NCI-H82 treated with DMSO at 0.1 percent for 48 hours (cell line): ENCODE measurements around the gene FPR1.

Source experiments
- DNase-seq: peaks from one replicate; lab custom pipeline; 2025; ENCODE audit not compliant: unreplicated experiment; lab: John Stamatoyannopoulos, UW

Gene FPR1, protein sequence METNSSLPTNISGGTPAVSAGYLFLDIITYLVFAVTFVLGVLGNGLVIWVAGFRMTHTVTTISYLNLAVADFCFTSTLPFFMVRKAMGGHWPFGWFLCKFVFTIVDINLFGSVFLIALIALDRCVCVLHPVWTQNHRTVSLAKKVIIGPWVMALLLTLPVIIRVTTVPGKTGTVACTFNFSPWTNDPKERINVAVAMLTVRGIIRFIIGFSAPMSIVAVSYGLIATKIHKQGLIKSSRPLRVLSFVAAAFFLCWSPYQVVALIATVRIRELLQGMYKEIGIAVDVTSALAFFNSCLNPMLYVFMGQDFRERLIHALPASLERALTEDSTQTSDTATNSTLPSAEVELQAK

GRCh38 chr19:51751655-51752054 is at the start of gene FPR1:
Gene FPR1 (minus strand): TSS chr19:51751878. CDS start chr19:51746994, 4,884 bp downstream.
- no peak for DNase-seq

DNA sequence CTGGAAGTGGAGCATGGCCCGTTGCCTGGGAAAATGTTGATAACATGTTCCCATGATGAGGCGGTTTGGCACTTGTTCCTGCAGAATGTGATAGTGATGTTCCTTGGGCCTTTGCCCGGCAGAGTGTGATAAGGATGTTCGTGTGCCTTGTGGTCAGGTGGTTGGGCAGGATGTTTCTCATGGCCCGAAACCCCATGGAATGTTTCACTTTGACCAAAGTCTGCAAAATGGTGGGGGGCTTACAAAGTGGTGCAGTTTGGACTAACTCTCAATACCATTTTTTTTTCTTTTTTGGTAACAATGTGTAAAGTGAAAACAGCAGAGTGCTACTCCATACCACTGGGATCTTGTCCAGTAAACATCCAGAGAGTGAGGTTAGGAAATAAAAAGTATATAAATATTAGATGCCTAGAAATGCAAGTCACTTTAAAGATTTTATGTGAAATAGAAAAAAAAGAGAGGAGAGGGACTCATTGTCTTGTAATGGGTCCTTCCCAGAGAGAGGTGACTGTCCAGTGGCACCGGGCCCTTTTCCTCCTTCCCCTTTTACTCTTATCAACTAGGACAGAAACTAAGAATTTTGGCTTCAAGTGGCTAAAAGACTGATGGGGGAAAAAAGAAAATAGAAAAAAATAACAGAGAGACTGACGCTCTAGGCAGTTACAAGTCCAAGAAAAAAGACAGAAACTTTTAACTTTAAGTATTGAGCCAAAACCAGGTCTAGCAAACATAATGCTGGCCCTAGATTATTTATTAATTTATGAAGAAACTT is 49.0 kb upstream of the FPR1 start:
- no peak for DNase-seq

- no peak for DNase-seq
Observed at GRCh38 chr19:51799774-51800472, 48.2 kb upstream of the FPR1 start.

- DNase-seq = no peak
Observed at GRCh38 chr19:51799034-51799773, 47.5 kb upstream of the FPR1 start.

GRCh38 chr19:51798062-51798461 is 46.4 kb upstream of the FPR1 start:
- DNase-seq = no peak

GRCh38 chr19:51797480-51797879 is 45.8 kb upstream of the FPR1 start:
- DNase-seq = no peak

- no peak for DNase-seq
Observed at GRCh38 chr19:51796195-51796679, 44.6 kb upstream of the FPR1 start.

DNA sequence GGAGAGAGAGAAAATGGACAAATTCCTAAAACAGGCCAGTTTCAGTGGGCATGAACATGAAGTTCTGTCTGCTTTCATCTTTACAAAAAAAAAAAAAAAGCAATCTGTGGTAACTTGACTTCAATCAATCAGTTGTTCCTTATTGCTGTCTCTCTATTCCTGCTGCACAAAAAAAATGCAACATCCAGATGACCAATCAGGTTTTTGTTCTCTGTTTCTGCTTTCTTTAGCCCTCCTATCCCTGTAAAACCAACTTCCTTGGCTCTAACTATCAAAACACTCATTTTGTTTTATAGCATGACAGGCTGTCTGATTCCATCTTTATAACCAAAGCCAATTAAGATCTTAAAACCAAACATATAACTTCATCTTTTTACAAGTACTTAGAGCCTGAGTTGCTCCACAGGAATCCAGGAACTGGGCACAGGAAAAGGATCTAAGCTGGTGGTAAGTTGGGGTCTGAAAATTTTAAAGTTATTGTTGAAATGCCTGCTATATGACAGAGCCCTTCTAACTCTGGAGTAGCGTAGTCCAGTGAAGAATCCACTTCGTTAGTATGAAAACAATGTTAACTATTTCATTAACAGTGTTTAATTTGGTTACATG is 43.3 kb upstream of the FPR1 start, which contains the start of gene FPR3:
Gene FPR3, plus strand, starts transcription at position 273 of the 606 bp plus-strand sequence. CDS start 28,592 bp downstream, outside the sequence.
- no peak for DNase-seq

DNA sequence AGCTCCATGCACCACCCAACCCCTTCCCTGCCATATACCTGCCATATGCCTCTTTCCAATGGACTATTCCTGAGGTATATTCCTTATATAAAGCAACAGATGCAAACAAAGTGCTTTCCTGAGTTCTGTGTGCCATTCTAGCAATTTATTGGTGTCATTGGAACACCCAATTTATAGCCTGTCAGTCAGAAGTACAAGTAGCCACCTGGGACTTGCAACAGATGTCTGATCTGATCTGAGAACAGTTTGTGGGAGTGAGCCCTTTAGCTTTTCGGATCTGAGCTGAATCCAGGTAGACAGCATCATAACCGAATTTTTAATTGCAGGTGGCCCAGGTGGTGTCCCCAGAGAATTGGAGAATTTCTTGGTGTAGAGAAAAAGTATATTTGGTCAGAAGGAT is 42.3 kb upstream of the FPR1 start:
- DNase-seq = no peak

DNA sequence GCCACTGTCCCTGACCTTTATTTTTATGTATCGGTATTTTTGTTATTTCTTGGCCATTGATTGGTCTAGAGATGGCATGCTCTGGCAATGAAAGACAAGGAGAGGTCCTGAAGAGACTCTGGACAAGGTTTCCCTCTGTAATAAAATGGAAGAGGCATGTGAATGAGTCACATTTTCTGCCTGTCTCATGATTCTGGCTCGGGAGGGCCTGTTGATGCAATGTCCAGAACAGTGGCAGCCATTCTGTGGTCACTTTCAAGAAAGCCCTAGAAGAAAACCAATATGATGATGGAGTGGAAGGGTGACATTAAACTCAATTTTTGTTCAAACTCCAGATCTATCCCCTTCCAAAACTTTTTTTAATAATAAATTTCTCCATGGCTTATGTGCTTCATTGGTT is 41.3 kb upstream of the FPR1 start:
- DNase-seq = no peak

DNA sequence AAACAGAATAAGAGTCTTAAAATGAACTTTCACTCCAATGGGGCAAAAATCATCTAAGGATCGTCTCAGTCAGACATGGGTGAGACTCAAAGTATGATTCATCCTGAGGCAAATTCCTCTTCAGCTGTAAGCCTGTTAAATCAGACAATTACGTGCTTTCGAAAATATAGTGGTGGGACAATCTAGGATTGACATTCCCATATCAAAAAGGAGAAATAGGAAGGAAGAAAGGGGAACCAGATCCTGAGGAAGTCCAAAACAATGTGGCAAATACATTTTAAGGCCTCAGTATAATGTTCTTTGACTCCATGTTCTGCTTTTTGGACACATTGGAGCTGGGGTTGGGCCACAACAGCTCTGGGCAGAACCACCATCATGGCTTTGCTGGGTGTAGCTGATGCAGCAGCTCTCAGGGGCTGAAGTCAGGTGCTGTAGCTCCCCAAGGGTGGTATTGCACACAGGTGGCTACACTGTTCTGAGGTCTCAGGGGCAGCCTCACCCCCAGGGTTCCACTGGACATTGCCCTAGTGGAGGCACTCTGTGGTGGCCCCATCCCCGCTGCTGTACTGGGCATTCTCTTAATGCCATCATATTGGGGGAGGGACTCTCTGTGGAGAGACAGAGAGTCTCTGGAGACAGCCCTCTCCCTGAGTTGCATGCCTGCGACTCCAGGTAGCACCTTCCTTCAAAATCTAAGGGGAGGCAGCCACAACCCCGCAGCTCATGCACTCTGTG is 37.5 kb upstream of the FPR1 start:
- no peak for DNase-seq

GRCh38 chr19:51788029-51788428 is 36.4 kb upstream of the FPR1 start:
- DNase-seq = no peak

GRCh38 chr19:51786646-51787494 is 35.2 kb upstream of the FPR1 start:
- no peak for DNase-seq

GRCh38 chr19:51784922-51785690 is 33.4 kb upstream of the FPR1 start:
- no peak for DNase-seq

DNA sequence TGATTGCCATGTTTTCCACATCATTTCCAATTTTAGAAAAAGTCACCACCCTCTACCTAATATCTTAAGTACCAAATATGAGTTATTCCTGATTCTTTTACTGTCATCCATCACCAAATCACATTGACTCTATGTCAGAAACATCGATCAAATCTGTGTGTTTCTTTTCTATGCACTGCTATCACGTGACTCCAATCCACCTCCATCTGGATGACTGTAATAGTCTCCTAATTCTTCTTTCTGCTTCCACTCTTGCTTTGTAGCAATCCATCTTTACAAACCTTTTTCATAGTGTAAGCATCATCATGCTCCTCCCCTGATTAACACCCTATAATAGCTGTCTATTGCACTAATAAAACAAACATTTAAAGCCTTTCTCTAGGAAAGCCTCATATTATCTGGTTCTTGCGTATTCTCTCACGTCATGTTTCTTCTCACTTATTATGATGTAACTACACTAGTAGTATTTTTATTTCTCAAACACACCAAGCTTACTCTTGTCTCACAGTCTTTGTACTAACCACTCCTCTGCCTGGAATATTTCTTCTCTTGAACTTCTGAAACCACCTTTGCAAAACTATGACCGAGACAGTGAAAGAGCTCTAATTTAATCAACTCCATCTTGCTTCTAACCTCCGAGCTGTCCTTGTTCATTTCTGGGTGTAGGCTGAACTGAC is 32.6 kb upstream of the FPR1 start:
- no peak for DNase-seq

- no peak for DNase-seq
Observed at GRCh38 chr19:51783372-51783771, 31.7 kb upstream of the FPR1 start.

DNA sequence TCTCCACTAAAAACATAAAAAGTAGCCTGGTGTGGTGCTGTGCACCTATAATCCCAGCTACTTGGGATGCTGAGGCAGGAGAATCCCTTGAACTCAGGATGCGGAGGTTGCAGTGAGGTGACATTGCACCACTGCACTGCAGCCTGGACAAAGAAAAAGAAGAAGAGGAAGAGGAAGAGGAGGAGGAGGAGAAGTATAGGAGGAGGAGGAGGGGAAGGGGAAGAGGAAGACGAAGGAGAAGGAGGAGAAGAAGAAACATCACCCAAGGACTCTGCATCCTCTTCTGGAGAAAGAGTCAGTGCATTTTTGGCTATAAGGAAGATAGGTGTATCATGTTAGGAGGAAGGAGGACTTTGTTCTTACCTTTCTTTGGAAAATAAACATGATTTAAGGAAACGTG is 30.3 kb upstream of the FPR1 start:
- no peak for DNase-seq

GRCh38 chr19:51780270-51780669 is 28.6 kb upstream of the FPR1 start:
- DNase-seq = no peak
